Adrenal gland (tissue), 12 donors: ENCODE measurements around the gene WFDC9. TPM values are rescaled to one million over a fixed set of nuclear protein-coding genes. Genes with fewer than 3 reads are reported as not detected.
"Not testable (repeated sequence)": the region's sequence is repeated elsewhere in the genome, so short reads cannot be mapped to it uniquely, and the experiment has no call there.

Experiments used
- DNase-seq, 7 donors: peaks; one replicate each; pipeline ENCODE4 v3.0.0-alpha.2; 2019 to 2020
- H3K27ac ChIP-seq, 5 donors: fragments of 200-600 bp; sonication (generic) in 4 of 5; 1 replicate in 3 of 5; 2 replicates in 2 of 5; pipeline versions ENCODE4 v1.5.1 to v1.8.0; 2016 to 2020; ENCODE audit warnings: mild to moderate bottlenecking in 1 of 5
- H3K27me3 ChIP-seq: fragments of 200-600 bp; 2 replicates; pipeline ENCODE4 v1.8.0; 2021
- H3K36me3 ChIP-seq, 2 donors: fragments of 200-600 bp; replicated peaks in 1 of 2; 1 replicate in 1 of 2; 2 replicates in 1 of 2; pipeline versions ENCODE4 v1.5.1 to v1.8.0; 2018 to 2022
- H3K4me1 ChIP-seq, 2 donors: fragments of 200-600 bp; replicated peaks in 1 of 2; 1 replicate in 1 of 2; 2 replicates in 1 of 2; pipeline versions ENCODE4 v1.5.1 to v1.8.0; 2018 to 2021
- H3K4me3 ChIP-seq, 4 donors: fragments of 200-600 bp; sonication (generic) in 3 of 4; one replicate each; pipeline ENCODE4 v1.5.1; 2016 to 2018
- H3K9me3 ChIP-seq, 3 donors: fragments of 200-600 bp; sonication (generic) in 1 of 3; replicated peaks in 1 of 3; 1 replicate in 2 of 3; 2 replicates in 1 of 3; pipeline versions ENCODE4 v1.5.1 to v1.8.0; 2016 to 2021
- CTCF ChIP-seq, 6 experiments: fragments of 450-650 bp in 4 of 6; fragments of 200-600 bp in 2 of 6; sonication (generic) in 1 of 6; IDR thresholded peaks; 1 replicate in 5 of 6; 2 replicates in 1 of 6; pipeline versions ENCODE4 v1.5.1 to v1.8.0; 2016 to 2021; ENCODE audit warnings: antibody characterized with exemption in 6 of 6, mild to moderate bottlenecking in 2 of 6, moderate library complexity in 1 of 6
- POLR2A ChIP-seq, 2 donors: fragments of 450-650 bp; IDR thresholded peaks; one replicate each; pipeline ENCODE4 v1.6.1; 2017; ENCODE audit warnings: antibody characterized with exemption in 2 of 2, mild to moderate bottlenecking in 2 of 2, moderate library complexity in 1 of 2
- WGBS, 4 donors: extraction: QIAGEN DNeasy Blood & Tissue Kit in 2 of 4; methylation state at CpG; one replicate each; pipeline versions ENCODE4 v1.1.5 to v1.1.7; 2013 to 2017; 5-methylcytosine and 5-hydroxymethylcytosine counted together
- intact Hi-C, 2 donors: fragments of 100-400 bp; cut with DNase I; formaldehyde crosslinking; loops; one replicate each; pipeline versions ENCODE4 v1.14.1 to v1.15.0; 2022 to 2023
- polyA plus RNA-seq, 3 donors: library from polyadenylated mRNA; stranded (reverse); fragments of 200-250 nt in 2 of 3; fragments of 350-450 nt in 1 of 3; fragmentation: Illumina TruSeq in 1 of 3; extraction: RNeasy Lipid Tissue Mini Kit (QIAGEN cat#74804) in 1 of 3; gene quantifications; one replicate each; pipeline ENCODE4 v1.2.3, GENCODE V29; 2013 to 2014
- total RNA-seq, 9 donors: library from RNA; depleted of rRNA in 4 of 9; stranded (reverse); fragments of >200 nt in 4 of 9; fragments of 120-200 nt in 1 of 9; fragmentation: NEBNext Ultra II Directional in 1 of 9; extraction: Animal tissue kit (Norgen Biotek cat#: 25700) in 1 of 9; gene quantifications; one replicate each; pipeline versions ENCODE4 v1.1.0 to v1.2.4, GENCODE V29; 2013 to 2023
- donor health status: healthy with polysubstance abuse.
- donor health status: Bipolar disorder and iron deficiency.
- donor health status: DM: yes; HTN: yes; CAD: no.
- donor health status: DM: no; HTN: no; CAD: no.
- donor health status: DM: no; HTN: no; CAD: no.
- donor health status: DM: yes; HTN: yes; CAD: no.

Gene WFDC9
- total and polyA plus RNA-seq, 12 donors = not detected

- Histone ChIP-seq H3K4me1 (no peaks in the 10 kb centered on the region), H3K4me3 (no peak overlapping the region), H3K27ac (no peak overlapping the region), H3K36me3 (no peaks in the 10 kb centered on the region), H3K27me3 (no peaks in the 10 kb centered on the region), H3K9me3 (no peaks in the 10 kb centered on the region)
- intact Hi-C loops = no loop called here
- TF ChIP-seq POLR2A (IDR thresholded peaks at IDR 0.05) (no peak), CTCF (IDR thresholded peaks at IDR 0.05) (no peak)
- no peak for DNase-seq
- WGBS, 4 donors = 72 to 85% (median 82%) methylated on average over 6 of the region's 6 CpGs
Observed at GRCh38 chr20:45649312-45649863, 18.3 kb upstream of the WFDC9 start.

- no peak overlapping the region for H3K4me3 ChIP-seq
- WGBS, 4 donors = 72 to 88% (median 82%) methylated on average over 1 of the region's 1 CpG
- no peak for DNase-seq
- H3K27ac ChIP-seq = no peak overlapping the region
- no peak for TF ChIP-seq POLR2A (IDR thresholded peaks at IDR 0.05)
- TF ChIP-seq CTCF (IDR thresholded peaks at IDR 0.05) = no peak
- H3K27me3 ChIP-seq = no peaks in the 10 kb centered on the region
- H3K9me3 ChIP-seq = no peaks in the 10 kb centered on the region
- intact Hi-C loops = no loop called here
- H3K36me3 ChIP-seq = no peaks in the 10 kb centered on the region
- H3K4me1 ChIP-seq = no peaks in the 10 kb centered on the region
Observed at GRCh38 chr20:45647441-45648050, 16.5 kb upstream of the WFDC9 start.

GRCh38 chr20:45646875-45647274 lies 15.8 kb upstream of the WFDC9 start:
- no peaks in the 10 kb centered on the region for H3K27me3 ChIP-seq
- 55 to 70% (median 65%) methylated on average over 2 to 3 of the region's 3 CpGs for WGBS, 4 donors
- no peak for TF ChIP-seq CTCF (IDR thresholded peaks at IDR 0.05)
- no peak for TF ChIP-seq POLR2A (IDR thresholded peaks at IDR 0.05)
- H3K4me3 ChIP-seq = no peak overlapping the region
- no peaks in the 10 kb centered on the region for H3K36me3 ChIP-seq
- DNase-seq = no peak
- no peak overlapping the region for H3K27ac ChIP-seq
- H3K4me1 ChIP-seq = no peaks in the 10 kb centered on the region
- intact Hi-C loops = no loop called here
- H3K9me3 ChIP-seq = no peaks in the 10 kb centered on the region

- H3K4me1 ChIP-seq, H3K9me3 ChIP-seq, intact Hi-C loops, DNase-seq, H3K4me3 ChIP-seq, H3K36me3 ChIP-seq, H3K27me3 ChIP-seq, H3K27ac ChIP-seq: not testable (repeated sequence)
- 88 to 95% (median 88%) methylated on average over 15 to 27 of the region's 28 CpGs; no CpG with 5 or more reads in 1 of the 4 donors for WGBS, 4 donors
Observed at GRCh38 chr20:45645869-45646268, 14.8 kb upstream of the WFDC9 start.

GRCh38 chr20:45641076-45641475 lies 10.0 kb upstream of the WFDC9 start:
- H3K27me3 ChIP-seq, H3K4me3 ChIP-seq, intact Hi-C loops, H3K36me3 ChIP-seq, H3K27ac ChIP-seq, H3K9me3 ChIP-seq, DNase-seq, H3K4me1 ChIP-seq: not testable (repeated sequence)
- WGBS, 4 donors = 92 to 94% (median 92%) methylated on average over 24 of the region's 24 CpGs
